Esophagus muscularis mucosa (tissue), 4 donors: ENCODE measurements around the gene SPCS2.
"Not testable (repeated sequence)": the region's sequence is repeated elsewhere in the genome, so short reads cannot be mapped to it uniquely, and the experiment has no call there.

Experiments used
- CTCF ChIP-seq, 3 experiments: fragments of 200-600 bp in 2 of 3; fragments of 450-650 bp in 1 of 3; sonication (generic) in 2 of 3; IDR thresholded peaks; one replicate each; pipeline ENCODE4 v1.5.1; 2017 to 2019; ENCODE audit warnings: antibody characterized with exemption in 3 of 3, mild to moderate bottlenecking in 2 of 3, moderate library complexity in 1 of 3
- EP300 ChIP-seq: sonication (generic); formaldehyde crosslinking; IDR thresholded peaks from one replicate; pipeline ENCODE4 v1.6.1; 2017; ENCODE audit warnings: antibody characterized with exemption
- POLR2A ChIP-seq: fragments of 450-650 bp; IDR thresholded peaks from one replicate; pipeline ENCODE4 v1.6.1; 2017; ENCODE audit warnings: antibody characterized with exemption, moderate library complexity, mild to moderate bottlenecking, low read depth
- POLR2AphosphoS5 ChIP-seq, 2 donors: sonication (generic); formaldehyde crosslinking; IDR thresholded peaks; one replicate each; pipeline ENCODE4 v1.6.1; 2017; ENCODE audit warnings: antibody characterized with exemption in 2 of 2

GRCh38 chr11:74960128-74960527 lies 11.1 kb downstream of the SPCS2 start:
- TF ChIP-seq POLR2A; CTCF (IDR thresholded peaks at IDR 0.05); POLR2AphosphoS5 (IDR thresholded peaks at IDR 0.05); EP300: not testable (repeated sequence)
